CD4-positive, alpha-beta T cell treated with Interferon gamma for 1 hour (primary cell): Measurements from ENCODE around the gene COA6.
A peak's percentile ranks its signal among the peaks of the same experiment; 100 is the strongest.

Experiments
- DNase-seq: peaks from one replicate; pipeline ENCODE4 v3.0.0-alpha.2; 2020

Gene COA6

DNA sequence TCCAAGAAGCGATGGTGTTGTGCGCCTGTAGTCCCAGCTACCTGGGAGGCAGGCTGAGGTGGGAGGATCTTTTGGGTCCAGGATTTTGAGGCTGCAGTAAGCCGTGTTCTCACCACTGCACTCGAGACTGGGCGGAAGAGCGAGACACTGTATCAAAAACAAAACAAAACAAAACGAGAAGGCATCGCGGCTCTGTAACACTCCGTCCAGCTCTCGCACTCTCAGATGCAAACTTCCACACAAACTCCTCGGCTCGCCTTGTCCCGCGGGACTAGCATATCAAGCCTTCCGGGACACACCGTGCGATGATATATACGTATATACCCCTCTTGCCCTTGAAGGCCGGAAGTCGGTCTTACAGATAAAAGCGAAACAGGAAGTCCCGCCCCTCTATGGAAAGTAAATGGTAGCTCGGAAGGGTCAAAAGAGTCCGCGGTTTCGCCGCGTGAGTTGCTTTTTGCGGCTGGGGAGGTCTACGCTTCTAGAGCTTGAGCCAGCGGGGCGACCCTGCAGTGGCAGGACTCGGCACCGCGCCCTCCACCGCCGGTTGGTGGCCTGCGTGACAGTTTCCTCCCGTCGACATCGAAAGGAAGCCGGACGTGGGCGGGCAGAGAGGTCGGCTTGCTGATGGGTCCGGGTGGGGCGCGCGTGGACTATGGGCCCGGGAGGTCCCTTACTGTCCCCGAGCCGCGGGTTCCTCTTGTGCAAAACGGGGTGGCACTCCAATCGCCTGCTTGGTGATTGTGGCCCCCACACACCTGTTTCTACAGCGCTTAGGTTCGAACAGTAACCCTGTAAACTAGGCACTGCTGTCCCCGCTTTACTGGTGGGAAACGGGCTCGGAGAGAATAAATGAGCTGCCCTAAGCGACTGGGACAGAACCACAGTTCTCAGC lies at the start of gene COA6:
COA6 (plus strand) TSS at position 393 of the 895 bp plus-strand sequence; CDS start at position 404, 11 bp downstream.
- peak; percentile 90 for DNase-seq

DNA sequence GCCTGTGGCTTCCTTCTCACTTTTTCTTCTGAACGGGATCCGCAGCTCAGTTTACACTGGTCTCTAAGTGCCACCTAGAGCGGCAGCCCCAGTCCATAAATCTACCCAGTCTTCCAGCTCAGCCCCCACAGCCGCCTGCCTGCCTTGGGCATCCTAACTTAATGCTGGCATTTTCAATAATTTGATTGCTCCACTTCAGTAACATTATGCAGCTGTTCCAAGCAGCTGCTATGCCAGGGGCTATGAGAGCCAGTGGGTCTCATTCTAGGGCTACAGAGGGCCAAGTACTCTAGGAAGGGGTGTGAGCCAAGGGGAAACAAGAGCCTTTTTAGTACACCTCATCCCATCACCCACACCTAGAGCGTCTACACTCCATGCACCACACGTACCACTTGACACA lies 48.4 kb upstream of the COA6 start:
- no peak for DNase-seq

GRCh38 chr1:234325878-234326496 lies 47.3 kb upstream of the COA6 start:
- no peak for DNase-seq

DNA sequence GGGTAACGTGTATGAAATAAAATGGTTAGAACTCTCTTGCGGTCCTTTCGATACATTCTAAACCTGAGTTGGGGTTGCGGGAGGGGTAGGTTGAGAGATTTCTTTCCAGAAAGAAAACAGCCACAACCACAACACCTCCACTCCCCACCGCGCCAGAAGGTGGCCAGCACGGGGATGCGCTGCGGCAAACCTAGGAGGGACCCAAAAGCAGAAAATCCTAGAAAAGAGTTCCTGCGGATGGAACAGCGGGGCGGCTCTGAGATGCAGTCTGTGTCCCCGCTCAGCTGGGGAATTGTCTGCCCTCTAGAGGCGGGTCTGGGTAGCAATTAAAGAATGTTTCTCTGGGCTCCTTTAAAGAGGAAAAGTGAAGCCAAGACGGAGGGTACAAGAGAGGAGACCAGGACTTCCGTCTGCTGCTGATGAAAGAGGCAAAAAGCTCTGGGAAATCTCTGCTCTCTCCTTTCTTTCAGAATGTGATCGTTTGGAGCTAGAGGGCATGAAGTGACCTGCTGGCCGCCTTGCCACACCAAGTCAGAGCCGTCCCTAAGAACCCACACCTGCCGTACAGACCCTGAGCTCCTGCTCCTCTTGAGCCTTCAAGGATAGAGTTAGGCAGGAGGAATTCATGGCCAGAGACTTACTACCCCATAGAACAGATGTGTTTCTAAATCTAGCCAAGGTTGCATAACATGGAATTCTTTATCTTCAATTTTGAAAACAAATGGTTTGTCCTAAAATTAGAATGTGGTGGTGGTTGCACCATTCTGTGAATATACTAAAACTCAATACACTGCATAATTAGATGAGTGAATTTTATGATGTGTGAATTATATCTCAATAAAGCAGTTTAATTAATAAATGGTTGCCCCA lies 46.5 kb upstream of the COA6 start:
- DNase-seq, result peak; percentile 51

DNA sequence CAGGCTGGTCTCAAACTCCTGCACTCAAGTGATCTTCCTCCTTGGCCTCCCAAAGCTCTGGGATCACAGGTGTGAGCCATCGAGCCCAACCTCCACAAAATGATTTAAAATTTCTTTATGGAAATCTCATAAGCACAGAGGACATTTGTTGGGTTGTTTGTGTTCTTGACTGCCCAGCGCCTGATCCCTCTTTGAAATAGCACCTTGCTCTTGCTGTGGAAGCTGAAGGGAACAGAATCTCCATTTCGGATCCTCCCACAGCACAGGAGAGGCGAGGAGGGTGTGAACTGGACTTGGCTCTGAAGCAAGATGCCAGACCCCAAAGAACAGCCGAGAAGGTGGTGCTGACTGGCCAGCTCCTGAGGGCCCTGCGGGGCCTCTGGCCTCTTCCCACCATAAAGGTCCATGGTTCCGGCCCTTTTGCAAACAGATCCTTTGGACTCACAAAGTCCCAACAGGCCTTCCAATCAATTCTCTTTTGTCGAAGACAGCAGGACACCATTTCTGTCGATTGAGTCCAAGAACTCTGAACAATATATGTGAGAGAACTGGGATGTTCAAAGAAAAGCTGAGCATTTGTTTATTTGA lies 45.6 kb upstream of the COA6 start:
- DNase-seq, result no peak

DNA sequence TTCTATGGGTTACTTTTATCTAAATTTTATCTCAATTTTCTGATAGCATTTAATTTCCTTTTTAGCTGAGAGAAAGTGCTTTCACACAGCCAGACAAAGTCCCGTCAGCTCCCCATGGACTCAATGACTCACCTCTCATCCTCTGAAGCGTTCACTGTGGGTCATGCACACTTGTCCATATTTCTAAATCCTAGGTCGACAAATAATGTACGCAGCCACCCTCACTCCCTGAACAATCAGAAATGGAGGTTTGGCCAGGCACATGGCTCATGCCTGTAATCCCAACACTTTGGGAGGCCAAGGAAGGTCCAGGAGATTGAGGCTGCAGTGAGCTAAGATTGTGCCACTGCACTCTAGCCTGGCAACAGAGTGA lies 42.4 kb upstream of the COA6 start:
- no peak for DNase-seq

DNA sequence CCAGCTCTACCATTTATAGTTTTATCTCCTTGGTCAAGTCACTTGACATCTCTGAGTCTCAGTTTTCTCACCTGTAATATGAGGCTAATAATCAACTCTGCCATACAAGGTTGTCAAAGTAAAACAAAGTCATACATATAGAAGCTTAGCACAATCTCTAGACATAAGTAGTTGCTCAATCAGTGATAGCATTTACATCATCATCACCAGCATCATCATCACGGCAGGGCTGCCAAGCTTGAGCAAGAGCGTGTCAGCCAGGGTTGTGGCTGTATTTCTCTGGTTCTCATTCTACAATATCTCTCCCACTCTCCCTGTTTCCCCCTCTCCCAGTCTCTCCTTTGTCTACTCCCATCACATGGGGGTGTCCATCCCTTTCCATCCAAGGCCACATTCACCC lies 41.7 kb upstream of the COA6 start:
- DNase-seq, result peak; percentile 35

DNA sequence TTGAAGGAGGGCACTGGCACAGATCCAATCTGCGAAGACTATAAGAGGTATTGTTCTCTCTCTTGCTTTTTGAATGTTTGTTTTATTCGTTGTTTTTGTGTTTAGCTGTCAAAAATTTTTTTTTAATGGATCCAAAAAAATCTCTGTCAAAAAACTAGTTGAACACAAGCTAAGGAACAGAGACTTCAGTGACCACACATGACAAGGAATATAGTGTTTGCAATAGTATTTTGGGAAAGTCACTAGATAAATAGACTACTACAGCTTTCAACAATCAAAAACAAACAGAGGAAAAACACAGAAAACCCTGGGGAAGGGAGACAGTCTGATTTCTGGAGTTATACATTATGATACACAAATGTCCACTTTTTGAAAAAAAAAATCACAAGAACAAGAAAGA lies 36.9 kb upstream of the COA6 start:
- DNase-seq, result no peak

GRCh38 chr1:234337233-234337632 lies 36.0 kb upstream of the COA6 start:
- no peak for DNase-seq

- no peak for DNase-seq
These were observed 32.7 kb upstream of the COA6 start for GRCh38 chr1:234340528-234340927.

GRCh38 chr1:234342774-234343173 lies 30.5 kb upstream of the COA6 start:
- no peak for DNase-seq

GRCh38 chr1:234345237-234345636 lies 28.0 kb upstream of the COA6 start:
- no peak for DNase-seq

DNA sequence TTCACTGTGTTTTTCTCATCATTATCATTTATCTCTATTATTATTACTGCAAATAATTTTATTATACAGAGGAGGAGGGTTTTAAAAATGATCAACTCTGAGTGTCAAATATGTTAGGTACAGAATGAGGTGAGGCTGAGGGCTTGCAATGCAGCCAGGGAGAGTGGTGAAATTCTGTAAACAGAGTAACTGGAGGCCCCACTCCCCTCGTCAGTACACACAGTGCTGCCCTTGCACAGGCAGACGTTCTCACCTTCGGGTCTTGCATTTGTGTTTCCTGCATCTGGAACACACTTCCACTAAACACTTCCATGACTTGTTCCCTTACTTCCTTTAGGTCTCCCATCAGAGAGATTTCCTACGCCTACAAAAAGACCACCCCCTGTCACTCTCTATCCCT lies 24.3 kb upstream of the COA6 start:
- DNase-seq, result no peak

GRCh38 chr1:234355782-234356510 lies 17.3 kb upstream of the COA6 start:
- DNase-seq, result no peak

DNA sequence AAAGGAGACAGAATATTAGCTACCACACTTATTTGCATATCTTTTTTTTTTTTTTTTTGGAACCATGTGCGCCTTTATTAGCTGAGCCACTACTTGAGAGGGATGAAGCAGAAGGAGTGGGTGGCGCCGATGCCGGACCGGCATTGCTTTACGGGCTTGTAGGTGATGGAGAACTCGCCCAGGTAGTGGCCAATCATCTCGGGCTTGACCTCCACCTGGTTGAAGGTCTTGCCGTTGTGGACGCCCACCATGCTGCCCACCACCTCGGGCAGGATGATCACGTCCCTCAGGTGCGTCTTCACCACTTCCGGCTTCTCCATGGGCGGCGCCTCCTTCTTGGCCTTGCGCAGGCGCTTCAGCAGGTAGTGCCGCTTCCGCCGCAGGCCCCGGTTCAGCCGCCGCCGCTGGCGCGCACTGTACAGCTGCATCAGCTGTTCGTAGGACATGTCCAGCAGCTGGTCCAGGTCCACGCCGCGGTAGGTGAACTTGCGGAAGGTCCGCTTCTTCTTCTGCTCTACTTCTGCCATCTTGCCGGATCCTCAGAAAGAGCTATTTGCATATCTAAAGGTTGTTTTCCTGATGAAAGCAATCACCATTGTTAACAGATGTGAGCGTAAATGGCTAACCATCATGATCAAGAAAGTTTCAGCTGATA lies 16.5 kb upstream of the COA6 start:
- DNase-seq, result peak; percentile 58

GRCh38 chr1:234357831-234358230 lies 15.4 kb upstream of the COA6 start:
- DNase-seq, result no peak

GRCh38 chr1:234361102-234361603 lies 12.1 kb upstream of the COA6 start:
- DNase-seq, result no peak

DNA sequence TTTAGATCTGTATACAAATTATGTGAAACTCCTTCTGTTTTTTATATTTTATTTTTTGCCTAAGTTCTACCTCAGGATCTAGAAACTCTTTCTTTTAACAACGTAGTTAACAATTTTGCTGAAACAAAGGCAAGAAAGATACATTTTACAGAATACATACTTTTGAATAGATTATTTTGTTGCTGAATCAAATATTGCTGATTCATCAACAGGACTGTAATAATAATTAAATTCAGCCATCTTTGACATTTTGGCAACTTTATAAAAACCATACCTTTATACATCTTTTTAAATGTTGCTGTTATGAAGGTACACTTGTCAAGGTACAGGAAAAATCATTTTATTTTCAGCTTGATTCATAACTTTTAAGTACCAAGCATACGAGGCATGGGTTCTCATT lies 10.7 kb upstream of the COA6 start:
- no peak for DNase-seq

DNA sequence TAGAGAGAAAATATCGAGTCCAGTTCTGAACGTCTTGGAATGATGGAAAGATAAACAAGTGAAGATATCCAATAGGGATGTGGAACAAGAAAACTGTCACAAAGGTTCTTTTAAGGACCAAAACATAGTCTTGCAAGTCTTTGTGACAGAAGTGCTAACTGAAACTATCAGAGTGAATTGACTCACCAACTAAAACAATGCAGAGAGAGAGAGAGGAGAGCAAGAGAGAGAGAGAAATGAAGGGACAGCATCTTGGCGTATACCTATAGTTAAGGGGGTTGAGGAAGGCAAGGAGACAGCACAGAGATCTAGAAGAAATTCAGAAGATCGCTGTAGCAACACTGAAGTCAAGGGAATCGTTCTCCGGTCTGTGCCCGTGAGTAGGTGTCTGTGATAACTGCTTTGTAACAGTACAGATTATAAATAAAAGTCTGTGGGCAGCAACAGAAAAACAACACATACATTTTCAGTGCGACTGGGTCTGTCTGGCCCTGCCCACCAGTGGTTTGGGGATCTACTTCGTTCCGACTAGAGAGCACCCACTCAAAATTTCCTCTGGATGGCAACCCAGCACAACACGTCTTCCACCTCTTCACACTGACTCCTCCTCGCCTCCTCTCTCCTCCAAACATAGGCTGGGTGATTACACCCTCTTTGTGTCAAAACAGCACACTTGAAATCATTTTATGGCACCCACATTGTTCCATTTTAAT lies 4.8 kb upstream of the COA6 start:
- DNase-seq, result no peak

GRCh38 chr1:234369033-234369430 lies 4.2 kb upstream of the COA6 start:
- DNase-seq, result no peak

DNA sequence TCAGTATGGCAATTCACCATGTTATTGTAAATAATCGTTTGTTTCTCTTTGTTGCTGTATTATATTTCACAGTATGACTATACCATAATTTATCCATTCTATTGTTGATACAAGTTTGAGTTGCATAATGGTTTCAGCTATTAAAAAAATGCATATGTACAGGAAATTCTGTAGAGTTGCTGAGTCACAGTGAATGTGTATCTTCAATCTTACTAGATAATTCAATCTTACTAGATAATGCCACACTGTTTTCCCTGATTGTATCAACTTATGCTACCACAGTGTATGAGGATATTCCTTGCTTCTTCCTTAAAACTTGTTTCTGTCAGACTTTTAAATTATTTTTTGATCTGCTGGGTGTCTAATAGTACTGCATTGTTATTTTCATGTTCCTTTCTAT lies 3.5 kb upstream of the COA6 start:
- no peak for DNase-seq
